ENCODE data around the gene HES1.

- TF ChIP-seq CTCF (IDR thresholded peaks at IDR 0.05; ENCODE audit: insufficient read depth, low read length, poor library complexity, severe bottlenecking) (no peak), EZH2phosphoT487 (conservative IDR thresholded peaks at IDR 0.05; ENCODE audit: low read length) (no peak)
Observed at GRCh38 chr3:194093842-194094241, 42.1 kb upstream of the HES1 start.

Measured in SU-DHL-6 (cell line).